Fibroblast of pulmonary artery (primary cell): ENCODE results near the gene APRT.

ENCODE experiments used
- DNase-seq: peaks from one replicate; pipeline ENCODE4 v3.0.0-alpha.2; 2010; ENCODE audit warnings: low read depth
- H3K4me3 ChIP-seq: replicated peaks from 2 replicates; pipeline ENCODE4 v1.5.1; 2011; ENCODE audit warnings: low read depth, mild to moderate bottlenecking, control low read depth, low read length, moderate library complexity
- TF ChIP-seq, protein P1 (sequence below): IDR thresholded peaks from 2 replicates; pipeline ENCODE4 v1.5.1; 2011; ENCODE audit warnings: mild to moderate bottlenecking, control low read depth, low read length, inconsistent platforms; ENCODE audit errors: missing control alignments

APRT gene

DNA sequence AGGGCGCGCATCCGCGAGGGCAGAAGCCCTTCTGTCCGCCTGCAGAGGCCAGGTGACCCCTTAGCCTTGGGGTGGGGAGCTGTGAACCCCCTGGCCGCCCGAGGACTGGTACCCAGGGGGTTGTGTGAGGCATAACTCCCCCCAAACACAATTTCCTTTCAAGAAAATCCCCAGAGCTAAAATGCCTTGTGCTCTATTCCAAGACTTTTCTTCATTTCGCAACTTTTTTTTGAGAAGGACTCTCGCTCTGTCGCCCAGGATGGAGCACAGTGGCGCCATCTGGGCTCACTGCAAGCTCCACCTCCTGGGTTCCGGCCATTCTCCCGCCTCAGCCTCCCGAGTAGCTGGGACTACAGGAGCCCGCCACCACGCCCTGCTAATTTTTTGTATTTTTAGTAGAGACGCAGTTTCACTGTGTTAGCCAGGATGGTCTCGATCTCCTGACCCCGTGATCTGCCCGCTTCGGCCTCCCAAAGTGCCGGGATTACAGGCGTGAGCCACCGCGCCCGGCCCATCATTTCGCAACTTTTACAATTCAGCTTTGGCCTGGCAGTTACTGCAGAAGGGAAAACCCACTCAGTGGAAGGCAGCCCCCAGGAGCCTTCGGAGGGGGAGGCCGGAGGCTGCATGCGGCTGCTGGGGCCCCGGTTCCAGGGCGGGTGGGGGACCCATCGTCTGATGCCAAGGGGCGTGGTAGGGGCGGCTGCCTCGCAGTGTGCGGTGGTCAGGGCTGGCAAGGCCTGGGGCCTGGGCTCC, 963 bp upstream of the APRT start:
- DNase-seq, result peak; percentile 58

DNA sequence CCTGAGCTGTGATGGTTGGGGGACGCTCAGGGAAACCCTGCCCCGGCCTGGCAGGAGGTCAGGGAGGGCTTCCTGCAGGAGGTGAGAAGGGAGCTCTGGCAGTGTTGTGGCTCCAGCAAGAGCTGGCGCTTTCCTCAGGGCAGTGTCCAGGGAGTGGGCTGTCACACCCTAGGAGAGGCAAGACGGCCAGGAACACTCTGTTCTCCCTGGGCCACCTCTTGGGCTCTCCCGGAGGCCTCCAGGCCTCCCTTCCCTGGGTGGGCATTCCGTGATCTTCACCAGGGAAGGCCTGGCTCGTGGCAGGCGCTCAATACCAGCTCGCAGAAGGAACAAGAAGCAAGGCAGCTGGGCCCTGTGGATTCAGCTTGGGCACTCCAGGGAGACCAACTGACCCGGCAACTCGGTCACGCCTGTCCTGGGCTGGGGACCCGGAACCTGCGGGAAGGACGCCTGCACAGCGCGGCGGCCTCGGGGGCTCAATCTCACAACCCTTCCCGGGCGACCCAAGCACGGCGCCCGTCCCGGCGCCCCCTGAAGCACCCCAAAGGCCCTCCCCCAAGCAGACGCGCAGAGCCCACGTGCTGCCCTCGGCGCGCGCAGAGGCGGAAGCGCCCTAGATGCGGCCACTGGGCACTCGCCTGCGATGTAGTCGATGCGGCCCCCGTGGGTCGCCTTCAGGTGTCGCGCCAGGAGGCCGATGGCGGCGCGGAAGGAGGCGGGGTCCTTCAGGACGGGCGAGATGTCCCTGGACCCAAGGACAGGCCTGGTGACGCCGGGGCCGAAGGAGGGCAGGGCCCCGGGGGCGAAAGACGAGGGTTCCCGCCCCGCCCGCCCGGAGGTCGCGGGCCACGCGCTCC, 588 bp downstream of the APRT start:
- H3K4me3 ChIP-seq, result peak overlapping the region; percentile 70
- TF ChIP-seq, protein P1, sequence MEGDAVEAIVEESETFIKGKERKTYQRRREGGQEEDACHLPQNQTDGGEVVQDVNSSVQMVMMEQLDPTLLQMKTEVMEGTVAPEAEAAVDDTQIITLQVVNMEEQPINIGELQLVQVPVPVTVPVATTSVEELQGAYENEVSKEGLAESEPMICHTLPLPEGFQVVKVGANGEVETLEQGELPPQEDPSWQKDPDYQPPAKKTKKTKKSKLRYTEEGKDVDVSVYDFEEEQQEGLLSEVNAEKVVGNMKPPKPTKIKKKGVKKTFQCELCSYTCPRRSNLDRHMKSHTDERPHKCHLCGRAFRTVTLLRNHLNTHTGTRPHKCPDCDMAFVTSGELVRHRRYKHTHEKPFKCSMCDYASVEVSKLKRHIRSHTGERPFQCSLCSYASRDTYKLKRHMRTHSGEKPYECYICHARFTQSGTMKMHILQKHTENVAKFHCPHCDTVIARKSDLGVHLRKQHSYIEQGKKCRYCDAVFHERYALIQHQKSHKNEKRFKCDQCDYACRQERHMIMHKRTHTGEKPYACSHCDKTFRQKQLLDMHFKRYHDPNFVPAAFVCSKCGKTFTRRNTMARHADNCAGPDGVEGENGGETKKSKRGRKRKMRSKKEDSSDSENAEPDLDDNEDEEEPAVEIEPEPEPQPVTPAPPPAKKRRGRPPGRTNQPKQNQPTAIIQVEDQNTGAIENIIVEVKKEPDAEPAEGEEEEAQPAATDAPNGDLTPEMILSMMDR, result no peak
- DNase-seq, result peak; percentile 79

More for the DNA sequence above, 963 bp upstream of the APRT start:
- peak overlapping the region; percentile 56 for H3K4me3 ChIP-seq
- TF ChIP-seq, protein P1, result no peak

DNA sequence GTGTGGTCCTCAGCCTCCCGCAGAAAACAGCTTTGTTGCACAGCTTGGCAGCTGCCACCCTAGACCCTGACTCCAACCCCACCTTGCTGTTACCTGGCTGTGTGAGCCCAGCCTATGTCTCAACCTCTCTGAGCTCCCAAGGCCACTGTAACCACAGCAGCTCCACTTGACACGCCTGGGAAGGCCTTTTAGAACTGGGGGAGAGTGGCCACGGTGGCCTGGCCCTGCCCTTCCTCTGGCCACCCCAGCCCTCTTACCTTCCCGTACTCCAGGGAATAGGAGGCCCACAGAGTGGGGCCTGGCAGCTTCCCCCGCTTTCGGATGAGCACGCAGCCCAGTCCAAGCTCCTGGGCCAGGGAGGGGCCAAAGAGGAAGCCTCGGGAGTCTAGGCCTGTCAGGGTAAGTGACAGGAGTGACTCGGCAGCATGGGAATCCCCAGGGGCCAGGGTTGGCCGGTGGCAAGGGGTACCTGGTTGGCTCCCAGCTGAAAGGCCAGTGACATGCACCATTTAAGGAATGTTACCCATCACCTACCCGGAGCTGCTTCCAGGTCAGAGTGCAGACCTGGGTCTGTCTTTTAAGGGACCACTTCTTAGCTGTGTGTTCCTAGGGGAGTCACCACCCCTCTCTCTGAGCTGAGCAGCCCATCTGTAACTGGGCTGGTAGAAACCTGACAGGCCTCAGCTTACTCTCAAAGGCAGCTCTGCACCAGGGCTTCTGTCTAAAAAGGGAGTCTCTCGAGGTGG, 1.4 kb downstream of the APRT start:
- H3K4me3 ChIP-seq, result peak overlapping the region; percentile 70
- TF ChIP-seq, protein P1, result no peak
- DNase-seq, result no peak

DNA sequence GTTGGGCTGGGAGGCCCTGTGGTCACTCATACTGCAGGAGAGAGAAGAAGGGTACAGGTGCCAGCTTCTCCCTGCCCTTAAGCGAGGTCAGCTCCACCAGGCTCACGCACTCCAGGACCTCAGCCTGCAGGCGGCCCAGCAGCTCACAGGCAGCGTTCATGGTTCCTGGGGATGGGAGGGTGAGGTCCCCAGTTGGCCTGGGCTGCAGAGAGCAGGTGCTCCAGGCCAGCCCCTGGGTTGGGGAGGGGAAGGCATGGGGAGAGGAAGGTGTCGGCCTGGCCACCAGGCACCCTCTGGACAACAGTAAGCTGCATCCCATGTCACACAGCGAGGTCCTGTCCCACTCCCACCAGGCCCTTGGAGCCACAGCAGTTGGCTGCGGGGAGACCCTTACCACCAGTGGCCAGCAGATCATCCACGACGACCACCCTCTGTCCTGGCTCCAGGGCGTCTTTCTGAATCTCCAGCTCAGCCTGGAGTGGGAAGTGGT, 2.0 kb downstream of the APRT start:
- TF ChIP-seq, protein P1, result no peak
- H3K4me3 ChIP-seq, result no peak overlapping the region
- no peak for DNase-seq

DNA sequence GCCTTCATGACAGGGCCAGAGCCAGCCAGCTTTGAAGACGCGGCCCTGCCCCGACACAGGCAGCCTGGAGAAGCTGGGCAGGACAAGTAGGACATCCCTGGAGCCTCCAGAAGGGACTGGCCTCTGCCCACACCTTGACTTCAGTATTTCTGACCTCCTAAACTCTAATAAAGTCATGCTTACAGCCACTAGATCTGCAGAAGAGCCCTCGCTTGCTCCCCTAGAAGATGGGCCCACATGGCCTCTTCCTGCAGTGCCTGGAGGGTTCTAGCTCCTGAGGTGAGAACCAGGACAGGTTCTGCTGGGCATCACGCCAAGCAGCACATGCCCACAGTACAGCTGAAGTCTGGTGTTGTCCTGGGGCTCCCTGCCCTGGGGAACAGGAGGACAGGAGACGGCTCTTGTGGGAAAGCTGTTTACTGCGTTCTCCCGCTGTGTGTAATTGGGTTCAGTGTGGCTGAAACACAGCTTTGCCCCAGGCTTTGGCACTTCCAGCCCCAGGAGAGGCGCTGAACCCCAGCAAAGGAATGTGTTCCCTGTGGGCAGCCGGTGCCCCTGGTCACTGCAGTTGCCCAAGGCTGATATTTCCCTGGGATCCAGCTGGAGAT, 2.6 kb downstream of the APRT start:
- no peak for DNase-seq
- TF ChIP-seq, protein P1, result no peak
- no peak overlapping the region for H3K4me3 ChIP-seq

DNA sequence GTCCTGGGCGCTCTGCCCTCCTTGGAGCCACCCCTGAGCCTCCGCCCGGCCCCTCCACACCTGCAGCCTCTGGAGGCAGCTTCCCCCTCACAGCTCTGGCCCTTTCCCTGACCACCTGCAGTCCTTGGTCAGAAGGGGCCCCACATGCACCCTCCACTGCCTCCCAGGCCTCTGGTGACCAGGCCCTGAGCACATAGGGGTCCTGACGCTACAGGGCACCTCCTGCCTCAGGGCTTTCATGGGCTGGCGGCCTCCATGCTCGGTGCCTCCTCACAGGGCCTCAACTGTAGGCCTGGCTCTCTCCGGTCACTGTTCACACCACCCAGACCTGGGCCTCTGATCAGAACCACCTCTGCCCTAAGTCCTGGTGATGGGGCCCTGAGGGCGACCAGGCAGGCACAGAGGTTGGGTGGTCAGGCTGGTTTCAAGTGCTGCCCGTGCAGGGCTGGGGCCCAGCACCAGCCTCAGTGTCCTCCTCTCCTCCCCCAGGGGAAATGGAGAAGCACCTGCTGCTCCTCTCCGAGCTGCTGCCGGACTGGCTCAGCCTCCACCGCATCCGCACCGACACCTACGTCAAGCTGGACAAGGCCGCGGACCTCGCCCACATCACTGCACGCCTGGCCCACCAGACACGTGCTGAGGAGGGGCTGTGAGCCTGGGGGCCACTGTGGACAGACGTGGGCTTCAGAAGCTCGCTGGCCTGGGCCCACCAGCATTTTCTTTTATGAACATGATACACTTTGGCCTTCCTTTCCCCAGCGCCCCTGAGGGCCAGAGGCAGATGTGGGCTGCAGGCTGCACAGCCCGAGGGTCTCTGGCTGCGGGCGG, 3.9 kb downstream of the APRT start:
- H3K4me3 ChIP-seq, result no peak overlapping the region
- TF ChIP-seq, protein P1, result no peak
- no peak for DNase-seq
